K562 (cell line): ENCODE data around the gene SLC12A4. TPM values are rescaled to one million over a fixed set of nuclear protein-coding genes. Genes with fewer than 3 reads are reported as not detected.
A peak's percentile ranks its signal among the peaks of the same experiment; 100 is the strongest.

Experiments
- BHLHE40 ChIP-seq: IDR thresholded peaks from 2 replicates; pipeline ENCODE4 v1.6.1; 2011; ENCODE audit warnings: low read length, improper control_type of control experiment
- BMI1 ChIP-seq: fragments of 150-350 bp; IDR thresholded peaks from 2 replicates; pipeline ENCODE4 v1.6.1; 2014; ENCODE audit warnings: low read length
- CBFB ChIP-seq: sonication (generic); formaldehyde crosslinking; IDR thresholded peaks from 2 replicates; pipeline ENCODE4 v1.4.0; 2020; ENCODE audit warnings: mild to moderate bottlenecking, missing genetic modification reagents
- CHCHD3 ChIP-seq: fragments of 250-450 bp; sonication (Bioruptor Pico); IDR thresholded peaks from 2 replicates; pipeline ENCODE4 v2.1.2; 2022; ENCODE audit warnings: mild to moderate bottlenecking
- HINFP ChIP-seq: fragments of 450-650 bp; conservative IDR thresholded peaks from 2 replicates; pipeline ENCODE4 v1.6.1; 2016; ENCODE audit warnings: missing genetic modification characterization, low read depth, mild to moderate bottlenecking, control low read depth, missing compliant biosample characterization
- MAFF ChIP-seq: IDR thresholded peaks from 2 replicates; pipeline ENCODE4 v1.6.1; 2012; ENCODE audit warnings: low read length, improper control_type of control experiment
- MGA ChIP-seq: fragments of 450-650 bp; IDR thresholded peaks from 2 replicates; pipeline ENCODE4 v1.6.1; 2016; ENCODE audit warnings: mild to moderate bottlenecking, moderate library complexity
- NFXL1 ChIP-seq: fragments of 450-650 bp; formaldehyde crosslinking; IDR thresholded peaks from 2 replicates; pipeline ENCODE4 v1.4.0; 2021; ENCODE audit warnings: mild to moderate bottlenecking
- POLR2G ChIP-seq: fragments of 200-400 bp; formaldehyde crosslinking; IDR thresholded peaks from 2 replicates; pipeline ENCODE4 v1.6.1; 2017; ENCODE audit warnings: low read depth, mild to moderate bottlenecking, antibody characterized with exemption, low read length, moderate library complexity
- TFAP4 ChIP-seq: sonication (generic); formaldehyde crosslinking; IDR thresholded peaks from 2 replicates; pipeline ENCODE4 v1.8.0; 2022; ENCODE audit warnings: missing genetic modification reagents, mild to moderate bottlenecking, moderate library complexity, borderline replicate concordance
- ZNF277 ChIP-seq: fragments of 250-450 bp; sonication (Bioruptor Pico); IDR thresholded peaks from 2 replicates; pipeline ENCODE4 v1.8.0; 2022; ENCODE audit warnings: inconsistent platforms, mild to moderate bottlenecking, moderate library complexity, borderline replicate concordance
- ZNF76 ChIP-seq: fragments of 250-450 bp; sonication (Bioruptor Pico); IDR thresholded peaks from 2 replicates; pipeline ENCODE4 v1.4.0; 2020; ENCODE audit warnings: mild to moderate bottlenecking, moderate library complexity, borderline replicate concordance
- polyA plus RNA-seq, 8 experiments: library from polyadenylated mRNA; depleted of rRNA in 4 of 8; stranded (reverse) in 5 of 8; unstranded in 3 of 8; fragments of >200 nt; fragmentation: Nextera tagmentation in 2 of 8; fragmentation: Illumina TruSeq in 1 of 8; extraction: Ambion mirVana in 2 of 8; extraction: Trizol in 1 of 8; gene quantifications; 2 replicates each; pipeline versions ENCODE4 v1.2.1 to v1.2.3, GENCODE V29; 2011 to 2014; ENCODE audit warnings: inconsistent platforms in 1 of 8, missing spikeins in 1 of 8
- total RNA-seq, 7 experiments: library from RNA; depleted of rRNA in 6 of 7; stranded (reverse); fragments of >200 nt in 6 of 7; fragmentation: Illumina TruSeq in 2 of 7; extraction: Trizol in 2 of 7; gene quantifications; 2 replicates each; pipeline versions ENCODE4 v1.2.1 to v1.2.3, GENCODE V29; 2011 to 2021; ENCODE audit warnings: low replicate concordance in 1 of 7

The SLC12A4 gene
- total and polyA plus RNA-seq, 9 of the 15 experiments (the other 6 are each of a cell fraction or from before 2014, with no cell fraction given) = 0.75 to 43.5 (median 15.0) TPM

- TF ChIP-seq HINFP (tag) (peak; percentile 80), ZNF76 (peak; percentile 11; the same call in 1 of the 2 replicates), BHLHE40 (no peak), POLR2G (peak; percentile 92), TFAP4 (CRISPR knock-in tag) (peak; percentile 97), CHCHD3 (CRISPR knock-in tag) (no peak), MGA (peak; percentile 80; the same call in 1 of the 2 replicates), NFXL1 (CRISPR knock-in tag) (0 out of 2 replicates have a peak, but pooled peaks have one; percentile 9), BMI1 (no peak), CBFB (CRISPR knock-in tag) (peak; percentile 88; the same call in 1 of the 2 replicates), MAFF (no peak), ZNF277 (CRISPR knock-in tag) (no peak)
Observed at GRCh38 chr16:67935402-67936123, 32.9 kb downstream of the SLC12A4 start (continued).
